CD14-positive monocyte (primary cell): Measurements from ENCODE around the gene RAPGEF5. TPM values are rescaled to one million over a fixed set of nuclear protein-coding genes. Genes with fewer than 3 reads are reported as not detected.

ENCODE experiments used
- DNase-seq, 3 donors: peaks; one replicate each; pipeline ENCODE4 v3.0.0-alpha.2; 2011 to 2022
- H2AFZ ChIP-seq: 2 replicates; pipeline ENCODE4 v1.6.0; 2012; ENCODE audit warnings: mild to moderate bottlenecking, low read depth, low read length, inconsistent platforms; ENCODE audit not compliant: insufficient read depth, poor library complexity, severe bottlenecking
- H3K27ac ChIP-seq, 2 donors: 1 replicate in 1 of 2; 2 replicates in 1 of 2; pipeline ENCODE4 v1.5.1; 2012 to 2013; ENCODE audit warnings: low read length in 2 of 2, control low read depth in 1 of 2, inconsistent platforms in 1 of 2, low read depth in 1 of 2, mild to moderate bottlenecking in 1 of 2
- H3K27me3 ChIP-seq, 2 donors: one replicate each; pipeline versions ENCODE4 v1.6.0 to v1.6.1; 2011 to 2013; ENCODE audit warnings: low read length in 2 of 2; ENCODE audit not compliant: control insufficient read depth in 2 of 2, insufficient read depth in 2 of 2
- H3K36me3 ChIP-seq, 2 donors: replicated peaks in 1 of 2; 1 replicate in 1 of 2; 2 replicates in 1 of 2; pipeline versions ENCODE4 v1.5.1 to v1.6.1; 2012 to 2013; ENCODE audit warnings: low read length in 2 of 2, control low read depth in 1 of 2, inconsistent platforms in 1 of 2, mild to moderate bottlenecking in 1 of 2; ENCODE audit not compliant: insufficient read depth in 2 of 2, control insufficient read depth in 1 of 2
- H3K4me1 ChIP-seq, 2 donors: 1 replicate in 1 of 2; 2 replicates in 1 of 2; pipeline versions ENCODE4 v1.5.1 to v1.6.1; 2012 to 2013; ENCODE audit warnings: low read length in 2 of 2, control low read depth in 1 of 2, inconsistent platforms in 1 of 2, mild to moderate bottlenecking in 1 of 2, moderate library complexity in 1 of 2; ENCODE audit not compliant: insufficient read depth in 2 of 2, control insufficient read depth in 1 of 2
- H3K4me2 ChIP-seq: replicated peaks from 2 replicates; pipeline ENCODE3; 2012; ENCODE audit warnings: low read length, moderate library complexity, mild to moderate bottlenecking; ENCODE audit not compliant: poor library complexity, severe bottlenecking; ENCODE audit errors: extremely low read depth
- H3K4me3 ChIP-seq, 3 experiments: fragments of 200-600 bp in 1 of 3; sonication (generic) in 1 of 3; replicated peaks in 1 of 3; 1 replicate in 2 of 3; 2 replicates in 1 of 3; pipeline ENCODE4 v1.5.1; 2011 to 2013; ENCODE audit warnings: low read length in 3 of 3, mild to moderate bottlenecking in 3 of 3, control low read depth in 2 of 3, low read depth in 2 of 3, inconsistent platforms in 1 of 3, moderate library complexity in 1 of 3
- H3K79me2 ChIP-seq: 2 replicates; pipeline ENCODE4 v1.6.0; 2012; ENCODE audit warnings: mild to moderate bottlenecking, control low read depth, inconsistent platforms, low read length, moderate library complexity; ENCODE audit not compliant: insufficient read depth
- H3K9ac ChIP-seq: 2 replicates; pipeline ENCODE4 v1.6.0; 2017; ENCODE audit warnings: low read length, mild to moderate bottlenecking; ENCODE audit not compliant: insufficient read depth, poor library complexity, severe bottlenecking
- H3K9me3 ChIP-seq, 2 donors: replicated peaks in 1 of 2; 1 replicate in 1 of 2; 2 replicates in 1 of 2; pipeline versions ENCODE4 v1.5.1 to v1.6.1; 2012 to 2013; ENCODE audit warnings: low read length in 2 of 2, control low read depth in 1 of 2; ENCODE audit not compliant: control insufficient read depth in 1 of 2, insufficient read depth in 1 of 2
- H4K20me1 ChIP-seq: 2 replicates; pipeline ENCODE4 v1.6.0; 2012; ENCODE audit warnings: mild to moderate bottlenecking, low read length, control low read depth, moderate library complexity; ENCODE audit not compliant: insufficient read depth
- H3K27ac Mint-ChIP-seq, 7 donors: one replicate each; pipeline ENCODE4 v1.8.0; 2020; ENCODE audit warnings: mild to moderate bottlenecking in 7 of 7, mixed read lengths in 7 of 7, moderate library complexity in 6 of 7, inconsistent platforms in 2 of 7
- H3K27me3 Mint-ChIP-seq, 3 donors: one replicate each; pipeline ENCODE4 v1.8.0; 2021 to 2022; ENCODE audit warnings: low read depth in 3 of 3, mild to moderate bottlenecking in 3 of 3, mixed read lengths in 3 of 3, moderate library complexity in 3 of 3, inconsistent platforms in 1 of 3
- H3K36me3 Mint-ChIP-seq, 2 donors: one replicate each; pipeline ENCODE4 v1.8.0; 2020; ENCODE audit warnings: mixed read lengths in 2 of 2, inconsistent platforms in 1 of 2, mild to moderate bottlenecking in 1 of 2
- H3K4me1 Mint-ChIP-seq: one replicate; pipeline ENCODE4 v1.8.0; 2020; ENCODE audit warnings: mild to moderate bottlenecking, mixed read lengths
- H3K4me3 Mint-ChIP-seq, 2 donors: one replicate each; pipeline ENCODE4 v1.8.0; 2020; ENCODE audit warnings: mild to moderate bottlenecking in 2 of 2, mixed read lengths in 2 of 2, moderate library complexity in 1 of 2
- H3K9me3 Mint-ChIP-seq, 7 donors: one replicate each; pipeline ENCODE4 v1.8.0; 2020 to 2022; ENCODE audit warnings: mixed read lengths in 7 of 7, mild to moderate bottlenecking in 6 of 7, moderate library complexity in 6 of 7, inconsistent platforms in 2 of 7
- WGBS: methylation state at CpG from one replicate; pipeline ENCODE4 v1.1.5; 2013; ENCODE audit warnings: missing lambda C conversion rate; ENCODE audit not compliant: insufficient coverage; 5-methylcytosine and 5-hydroxymethylcytosine counted together
- intact Hi-C, 2 donors: fragments of 100-400 bp; cut with micrococcal nuclease; formaldehyde crosslinking; loops; one replicate each; pipeline versions ENCODE4 v1.15.0 to v1.15.1; 2023
- polyA plus RNA-seq, 3 donors: library from polyadenylated mRNA; depleted of rRNA in 1 of 3; unstranded in 2 of 3; stranded (reverse) in 1 of 3; fragments of 300-500 nt in 2 of 3; fragments of >200 nt in 1 of 3; fragmentation: Illumina TruSeq in 2 of 3; gene quantifications; 1 replicate in 2 of 3; 2 replicates in 1 of 3; pipeline ENCODE4 v1.2.3, GENCODE V29; 2012 to 2021
- TF ChIP-seq, protein P1 (sequence below): fragments of 200-600 bp; IDR thresholded peaks from one replicate; pipeline ENCODE4 v1.8.0; 2022; ENCODE audit warnings: antibody characterized with exemption, mild to moderate bottlenecking

RAPGEF5 gene
- polyA plus RNA-seq, 3 donors, result not detected

DNA sequence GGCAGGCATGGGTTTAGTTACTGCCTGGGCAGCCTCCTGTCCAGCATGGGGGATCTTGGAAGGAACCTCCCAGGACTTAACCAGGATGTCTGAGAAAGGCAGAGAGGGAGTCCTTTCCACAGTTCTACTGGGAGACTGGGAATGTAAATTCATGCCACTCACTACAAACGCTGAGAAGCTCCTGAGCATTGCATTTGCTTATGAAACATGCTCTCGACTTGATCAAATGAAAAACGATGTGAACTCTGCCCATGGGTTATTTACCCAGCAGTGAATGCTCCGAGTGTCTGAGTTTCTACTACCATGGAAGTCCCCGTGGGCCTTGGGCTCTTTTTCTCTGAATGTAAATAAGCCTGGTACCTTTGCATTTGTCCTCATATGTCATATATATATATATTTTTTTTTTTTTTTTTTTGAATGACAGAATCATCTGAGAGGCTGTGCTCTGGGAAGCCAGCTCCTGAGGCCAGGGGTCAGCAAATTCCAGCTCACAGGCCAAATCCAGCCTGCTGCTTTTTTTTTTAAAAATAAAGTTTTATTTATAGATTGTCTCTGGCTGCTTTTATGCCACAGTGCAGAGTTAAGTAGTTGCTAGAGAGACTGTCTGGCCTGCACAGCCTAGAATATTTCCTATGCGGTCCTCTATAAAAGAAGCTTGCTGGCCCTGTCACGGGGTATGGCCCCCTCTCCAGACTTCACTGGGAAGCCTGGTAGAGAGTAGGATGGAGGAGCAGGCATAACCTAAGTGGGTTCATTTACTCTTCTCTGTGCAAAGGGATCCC is 21.4 kb upstream of the RAPGEF5 start:
- no peak overlapping the region for H3K27ac ChIP-seq
- H3K36me3 ChIP-seq, result no peaks in the 10 kb centered on the region
- Mint-ChIP-seq H3K9me3 (peaks cover 0 to 2% (median 0%) of the 10 kb centered on the region in 7 donors), H3K36me3 (no peaks in the 10 kb centered on the region), H3K4me1 (no peaks in the 10 kb centered on the region), H3K27ac (no peak overlapping the region), H3K4me3 (no peak overlapping the region), H3K27me3 (peaks cover 0 to 3% (median 1%) of the 10 kb centered on the region in 3 donors)
- H3K9ac ChIP-seq, result no peak overlapping the region
- H4K20me1 ChIP-seq, result no peaks in the 10 kb centered on the region
- no peaks in the 10 kb centered on the region for H3K4me1 ChIP-seq
- no peaks in the 10 kb centered on the region for H3K9me3 ChIP-seq
- intact Hi-C loops, result no loop called here
- DNase-seq, result no peak
- no peaks in the 10 kb centered on the region for H3K79me2 ChIP-seq
- H3K4me2 ChIP-seq, result no peak overlapping the region
- TF ChIP-seq, protein P1, sequence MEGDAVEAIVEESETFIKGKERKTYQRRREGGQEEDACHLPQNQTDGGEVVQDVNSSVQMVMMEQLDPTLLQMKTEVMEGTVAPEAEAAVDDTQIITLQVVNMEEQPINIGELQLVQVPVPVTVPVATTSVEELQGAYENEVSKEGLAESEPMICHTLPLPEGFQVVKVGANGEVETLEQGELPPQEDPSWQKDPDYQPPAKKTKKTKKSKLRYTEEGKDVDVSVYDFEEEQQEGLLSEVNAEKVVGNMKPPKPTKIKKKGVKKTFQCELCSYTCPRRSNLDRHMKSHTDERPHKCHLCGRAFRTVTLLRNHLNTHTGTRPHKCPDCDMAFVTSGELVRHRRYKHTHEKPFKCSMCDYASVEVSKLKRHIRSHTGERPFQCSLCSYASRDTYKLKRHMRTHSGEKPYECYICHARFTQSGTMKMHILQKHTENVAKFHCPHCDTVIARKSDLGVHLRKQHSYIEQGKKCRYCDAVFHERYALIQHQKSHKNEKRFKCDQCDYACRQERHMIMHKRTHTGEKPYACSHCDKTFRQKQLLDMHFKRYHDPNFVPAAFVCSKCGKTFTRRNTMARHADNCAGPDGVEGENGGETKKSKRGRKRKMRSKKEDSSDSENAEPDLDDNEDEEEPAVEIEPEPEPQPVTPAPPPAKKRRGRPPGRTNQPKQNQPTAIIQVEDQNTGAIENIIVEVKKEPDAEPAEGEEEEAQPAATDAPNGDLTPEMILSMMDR, result no peak
- no peak overlapping the region for H3K4me3 ChIP-seq
- H3K27me3 ChIP-seq, result no peaks in the 10 kb centered on the region
- WGBS, result no CpG with 5 or more reads among the region's 7 CpGs
- H2AFZ ChIP-seq, result no peak overlapping the region

DNA sequence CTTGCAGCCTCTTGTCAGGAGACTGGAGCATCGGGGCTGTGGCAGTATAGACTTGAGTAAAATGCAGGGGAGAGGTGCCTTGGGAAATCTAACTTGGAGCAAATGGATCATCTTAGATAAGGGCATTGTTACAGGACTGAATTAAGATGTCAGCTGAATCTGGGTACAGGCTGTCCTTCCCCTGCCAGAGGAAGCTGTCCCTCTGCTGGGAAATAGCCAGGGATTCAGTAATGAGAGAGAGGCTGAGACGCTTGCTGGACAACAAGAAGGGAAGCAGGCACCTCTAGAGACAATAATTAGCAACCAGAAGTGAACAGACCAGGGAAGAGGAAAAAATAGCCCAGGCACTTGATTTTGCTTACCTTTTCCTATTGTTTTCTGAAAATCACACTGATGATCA is 20.7 kb upstream of the RAPGEF5 start:
- no peak for DNase-seq
- Histone ChIP-seq H3K4me3 (no peak overlapping the region), H3K27me3 (no peaks in the 10 kb centered on the region), H3K4me2 (no peak overlapping the region), H3K79me2 (no peaks in the 10 kb centered on the region), H3K9me3 (no peaks in the 10 kb centered on the region), H3K9ac (no peak overlapping the region), H3K4me1 (no peaks in the 10 kb centered on the region), H2AFZ (no peak overlapping the region), H4K20me1 (no peaks in the 10 kb centered on the region), H3K27ac (no peak overlapping the region), H3K36me3 (no peaks in the 10 kb centered on the region)
- Mint-ChIP-seq H3K9me3 (peaks cover 0 to 2% (median 0%) of the 10 kb centered on the region in 7 donors), H3K4me1 (no peaks in the 10 kb centered on the region), H3K27ac (no peak overlapping the region), H3K36me3 (no peaks in the 10 kb centered on the region), H3K4me3 (no peak overlapping the region), H3K27me3 (peaks cover 0 to 3% (median 1%) of the 10 kb centered on the region in 3 donors)
- TF ChIP-seq, protein P1, result no peak
- WGBS, result 25% methylated on average over 1 of the region's 2 CpGs
- intact Hi-C loops, result no loop called here
